Neural progenitor cell (in vitro differentiated cells): ENCODE results near the gene NPW. TPM values are rescaled to one million over a fixed set of nuclear protein-coding genes. Genes with fewer than 3 reads are reported as not detected.

ENCODE experiments used
- DNase-seq: peaks from one replicate; pipeline ENCODE4 v3.0.0-alpha.2; 2016; ENCODE audit warnings: low spot score
- H2AFZ ChIP-seq: fragments of 200-600 bp; sonication (generic); replicated peaks from 2 replicates; pipeline ENCODE4 v1.6.1; 2016; ENCODE audit warnings: antibody characterized with exemption
- H3F3A ChIP-seq: fragments of 200-600 bp; sonication (generic); 2 replicates; pipeline ENCODE4 v1.6.1; 2016; ENCODE audit warnings: antibody characterized with exemption, low read depth
- H3K27ac ChIP-seq: fragments of 200-600 bp; sonication (generic); 2 replicates; pipeline ENCODE4 v1.5.1; 2016; ENCODE audit warnings: mild to moderate bottlenecking
- H3K27me3 ChIP-seq: fragments of 200-600 bp; sonication (generic); 2 replicates; pipeline ENCODE4 v1.6.1; 2016; ENCODE audit warnings: mild to moderate bottlenecking, moderate library complexity
- H3K36me3 ChIP-seq: fragments of 200-600 bp; sonication (generic); 2 replicates; pipeline ENCODE4 v1.5.1; 2016
- H3K4me1 ChIP-seq: fragments of 200-600 bp; sonication (generic); 2 replicates; pipeline ENCODE4 v1.6.1; 2016; ENCODE audit warnings: mixed run types
- H3K4me2 ChIP-seq: fragments of 200-600 bp; sonication (generic); 2 replicates; pipeline ENCODE4 v1.6.1; 2016
- H3K4me3 ChIP-seq: fragments of 200-600 bp; sonication (generic); 2 replicates; pipeline ENCODE4 v1.5.1; 2016
- H3K79me2 ChIP-seq: fragments of 200-600 bp; sonication (generic); 2 replicates; pipeline ENCODE4 v1.6.1; 2016; ENCODE audit warnings: low read depth
- H3K9ac ChIP-seq: fragments of 200-600 bp; sonication (generic); 2 replicates; pipeline ENCODE4 v1.6.1; 2016
- H3K9me3 ChIP-seq: fragments of 200-600 bp; sonication (generic); 2 replicates; pipeline ENCODE4 v1.5.1; 2016; ENCODE audit warnings: low read depth
- H4K20me1 ChIP-seq: fragments of 200-600 bp; sonication (generic); 2 replicates; pipeline ENCODE4 v1.6.1; 2016; ENCODE audit warnings: low read depth
- H3K27ac Mint-ChIP-seq: 3 replicates; pipeline ENCODE4 v1.8.0; 2021; ENCODE audit warnings: mixed read lengths
- H3K27me3 Mint-ChIP-seq: 2 replicates; pipeline ENCODE4 v1.8.0; 2022; ENCODE audit warnings: low read depth, mild to moderate bottlenecking, inconsistent platforms, moderate library complexity, mixed read lengths; ENCODE audit not compliant: insufficient read depth
- H3K36me3 Mint-ChIP-seq: 3 replicates; pipeline ENCODE4 v1.8.0; 2021; ENCODE audit warnings: mixed read lengths
- H3K4me1 Mint-ChIP-seq: 3 replicates; pipeline ENCODE4 v1.8.0; 2021; ENCODE audit warnings: mixed read lengths
- H3K4me3 Mint-ChIP-seq: 3 replicates; pipeline ENCODE4 v1.8.0; 2021; ENCODE audit warnings: mild to moderate bottlenecking, moderate library complexity, mixed read lengths
- H3K9me3 Mint-ChIP-seq: 3 replicates; pipeline ENCODE4 v1.8.0; 2020; ENCODE audit warnings: mixed read lengths
- CTCF ChIP-seq: fragments of 200-600 bp; sonication (generic); IDR thresholded peaks from 2 replicates; pipeline ENCODE4 v1.5.1; 2017; ENCODE audit warnings: antibody characterized with exemption, mild to moderate bottlenecking
- EZH2 ChIP-seq: fragments of 200-600 bp; sonication (generic); IDR thresholded peaks from 2 replicates; pipeline ENCODE4 v1.6.1; 2017; ENCODE audit warnings: antibody characterized with exemption, mild to moderate bottlenecking, moderate library complexity
- EZH2phosphoT487 ChIP-seq: fragments of 200-600 bp; sonication (generic); IDR thresholded peaks from 2 replicates; pipeline ENCODE4 v1.6.1; 2017; ENCODE audit warnings: antibody characterized with exemption
- total RNA-seq: library from RNA; depleted of rRNA; stranded (reverse); fragments of >200 nt; gene quantifications from 2 replicates; pipeline ENCODE4 v1.2.3, GENCODE V29; 2015; ENCODE audit warnings: low replicate concordance

NPW gene
- total RNA-seq, 1 donor from 2014 or later = not detected

- Histone ChIP-seq H3K4me2 (no peak overlapping the region), H3K9ac (no peak overlapping the region), H3K4me3 (no peak overlapping the region), H3K9me3 (no peaks in the 10 kb centered on the region), H3K79me2 (peaks cover 14% of the 10 kb centered on the region), H3K36me3 (no peaks in the 10 kb centered on the region), H3K4me1 (peaks cover 17% of the 10 kb centered on the region), H3K27ac (no peak overlapping the region), H3F3A (peaks cover 46% of the 10 kb centered on the region), H4K20me1 (peaks cover 27% of the 10 kb centered on the region), H2AFZ (no peak overlapping the region), H3K27me3 (peaks cover 56% of the 10 kb centered on the region)
- H3K4me3 Mint-ChIP-seq = peak overlapping the region; percentile 70
- peaks cover 10% of the 10 kb centered on the region for H3K36me3 Mint-ChIP-seq
- H3K9me3 Mint-ChIP-seq = peaks cover 2% of the 10 kb centered on the region
- no peak for DNase-seq
- H3K27me3 Mint-ChIP-seq = peaks cover 32% of the 10 kb centered on the region
- TF ChIP-seq CTCF = no peak
- no peak for TF ChIP-seq EZH2phosphoT487
- TF ChIP-seq EZH2 = no peak
- peaks cover 32% of the 10 kb centered on the region for H3K4me1 Mint-ChIP-seq
- H3K27ac Mint-ChIP-seq = no peak overlapping the region
Observed at GRCh38 chr16:1987198-1987597, 32.4 kb upstream of the NPW start.

GRCh38 chr16:1989209-1990100 is 30.1 kb upstream of the NPW start, which contains the start of gene SYNGR3:
Gene SYNGR3, plus strand, starts transcription at chr16:1989970. Its CDS starts 133 bp downstream, at chr16:1990103.
- Histone ChIP-seq H3K4me3 (peak within 1 kb of the TSS; percentile 55), H3K4me2 (peak within 1 kb of the TSS; percentile 84), H3K4me1 (peaks cover 17% of the 10 kb centered on the region), H3K36me3 (no peaks in the 10 kb centered on the region), H2AFZ (peak within 1 kb of the TSS; percentile 45), H3K9me3 (no peaks in the 10 kb centered on the region), H3K9ac (no peak within 1 kb of the TSS), H3K27me3 (peaks cover 58% of the 10 kb centered on the region), H4K20me1 (peaks cover 24% of the 10 kb centered on the region), H3K27ac (no peak within 1 kb of the TSS), H3K79me2 (peaks cover 11% of the 10 kb centered on the region), H3F3A (peaks cover 49% of the 10 kb centered on the region)
- Mint-ChIP-seq H3K36me3 (peaks cover 10% of the 10 kb centered on the region), H3K27me3 (peaks cover 27% of the 10 kb centered on the region), H3K9me3 (peaks cover 2% of the 10 kb centered on the region), H3K27ac (no peak within 1 kb of the TSS), H3K4me3 (peak within 1 kb of the TSS; percentile 74), H3K4me1 (peaks cover 22% of the 10 kb centered on the region)
- TF ChIP-seq EZH2 (peak; percentile 39), CTCF (no peak), EZH2phosphoT487 (peak; percentile 38)
- DNase-seq = peak; percentile 71

GRCh38 chr16:1990101-1990350 is 29.6 kb upstream of the NPW start:
- H3K36me3 ChIP-seq = no peaks in the 10 kb centered on the region
- H3F3A ChIP-seq = peaks cover 49% of the 10 kb centered on the region
- Mint-ChIP-seq H3K36me3 (peaks cover 10% of the 10 kb centered on the region), H3K4me3 (no peak overlapping the region), H3K27ac (no peak overlapping the region), H3K4me1 (peaks cover 17% of the 10 kb centered on the region), H3K27me3 (peaks cover 27% of the 10 kb centered on the region), H3K9me3 (peaks cover 2% of the 10 kb centered on the region)
- no peak overlapping the region for H3K9ac ChIP-seq
- no peak overlapping the region for H3K27ac ChIP-seq
- no peak for DNase-seq
- peak overlapping the region; percentile 55 for H3K4me3 ChIP-seq
- no peaks in the 10 kb centered on the region for H3K9me3 ChIP-seq
- peaks cover 24% of the 10 kb centered on the region for H4K20me1 ChIP-seq
- peaks cover 13% of the 10 kb centered on the region for H3K4me1 ChIP-seq
- H3K79me2 ChIP-seq = peaks cover 5% of the 10 kb centered on the region
- H2AFZ ChIP-seq = peak overlapping the region; percentile 45
- H3K27me3 ChIP-seq = peaks cover 58% of the 10 kb centered on the region
- H3K4me2 ChIP-seq = peak overlapping the region; percentile 84
- TF ChIP-seq EZH2 = no peak
